Stimulated activated effector memory CD8-positive, alpha-beta T cell treated with anti-CD3 and anti-CD28 coated beads, Interleukin-12 subunit alpha, Interleukin-12 subunit beta, amount 100 ng/mL, for 72 hours (primary cell): ENCODE results near the gene ITPKB.

ENCODE experiments used
- ATAC-seq: fragments of 150-1000 bp; cut with Tn5 transposase; 2 replicates; pipeline ENCODE4 v1.10.0; 2021
- DNase-seq, 2 donors: peaks; one replicate each; pipeline ENCODE4 v3.0.0; 2021 to 2022; ENCODE audit warnings: low spot score in 2 of 2
- H3K27ac Mint-ChIP-seq: one replicate; pipeline ENCODE4 v1.8.0; 2022; ENCODE audit warnings: mild to moderate bottlenecking, mixed read lengths
- H3K36me3 Mint-ChIP-seq: one replicate; pipeline ENCODE4 v1.8.0; 2022; ENCODE audit warnings: mild to moderate bottlenecking, mixed read lengths
- H3K4me1 Mint-ChIP-seq: one replicate; pipeline ENCODE4 v1.8.0; 2022; ENCODE audit warnings: mixed read lengths
- H3K4me3 Mint-ChIP-seq: one replicate; pipeline ENCODE4 v1.8.0; 2022; ENCODE audit warnings: mild to moderate bottlenecking, mixed read lengths
- H3K9me3 Mint-ChIP-seq: one replicate; pipeline ENCODE4 v1.8.0; 2022; ENCODE audit warnings: mixed read lengths

ITPKB gene

DNA sequence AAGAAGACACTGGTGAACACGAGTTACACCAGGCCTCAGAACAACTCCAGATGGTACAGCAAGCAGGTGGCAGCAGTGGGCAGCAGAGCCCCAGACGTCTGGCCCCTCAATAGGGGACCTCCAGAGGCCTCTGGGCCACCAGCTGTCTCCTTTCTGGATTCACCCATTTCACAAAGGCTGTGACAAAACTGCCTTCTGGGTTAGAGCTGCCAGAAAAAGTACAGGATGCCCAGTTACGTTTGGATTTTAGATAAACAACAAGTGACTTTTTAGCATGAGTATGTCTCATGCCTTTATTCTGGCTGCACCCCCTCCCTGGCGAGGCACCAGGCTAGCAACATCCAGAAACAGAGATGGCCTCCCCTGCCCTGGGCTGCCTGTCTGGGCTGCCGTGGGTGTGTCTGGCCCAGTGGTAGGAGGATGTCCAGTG is 30.1 kb downstream of the ITPKB start:
- Mint-ChIP-seq H3K4me3 (peak overlapping the region; percentile 55), H3K36me3 (peaks cover 66% of the 10 kb centered on the region), H3K9me3 (no peaks in the 10 kb centered on the region), H3K4me1 (peaks cover 87% of the 10 kb centered on the region), H3K27ac (peak overlapping the region; percentile 88)
- no peak for ATAC-seq
- no peak for DNase-seq

DNA sequence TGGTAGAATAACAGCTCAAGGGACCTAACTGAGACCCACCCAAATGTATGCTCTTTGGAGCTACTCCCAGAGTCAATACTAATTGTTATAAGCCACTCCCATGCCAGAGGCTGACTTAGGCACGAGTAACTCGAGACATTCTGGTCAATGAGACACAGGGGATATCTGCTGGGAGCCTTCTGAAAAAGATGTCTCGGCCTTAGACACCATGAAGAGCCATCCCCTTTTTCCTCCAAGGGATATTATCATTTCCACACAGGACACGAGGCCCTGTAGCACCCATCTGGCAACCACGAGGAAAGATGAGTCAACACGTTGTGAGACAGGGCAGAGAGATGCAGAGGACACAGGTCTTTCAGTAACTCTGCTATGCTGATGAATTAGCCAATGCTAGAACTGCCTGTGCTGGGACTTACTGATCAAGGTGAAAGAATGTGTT is 30.7 kb downstream of the ITPKB start:
- peak overlapping the region; percentile 55 for H3K4me3 Mint-ChIP-seq
- ATAC-seq (peak; percentile 79), DNase-seq (no peak)
- peaks cover 81% of the 10 kb centered on the region for H3K4me1 Mint-ChIP-seq
- peak overlapping the region; percentile 88 for H3K27ac Mint-ChIP-seq
- H3K9me3 Mint-ChIP-seq = no peaks in the 10 kb centered on the region
- H3K36me3 Mint-ChIP-seq = peaks cover 71% of the 10 kb centered on the region

DNA sequence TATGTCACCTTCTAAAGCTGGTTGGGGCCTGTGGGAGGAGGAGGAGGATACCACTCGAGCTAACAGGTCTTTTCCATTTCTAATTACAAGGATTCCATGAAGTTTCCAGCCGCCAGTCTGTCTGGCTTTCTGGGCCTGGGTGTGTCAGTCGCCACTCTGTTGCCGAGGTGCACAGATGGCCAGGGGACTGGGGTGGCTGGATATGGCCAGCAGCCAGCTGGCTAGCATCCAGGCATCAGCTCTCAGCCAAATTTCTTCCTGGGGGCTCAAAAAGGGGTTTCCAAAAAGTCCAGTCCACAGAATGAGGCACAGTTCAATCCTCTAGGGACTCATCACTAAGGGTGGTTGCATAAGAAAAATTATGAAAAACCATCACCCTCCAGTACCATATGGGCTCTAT is 32.4 kb downstream of the ITPKB start:
- Mint-ChIP-seq H3K27ac (no peak overlapping the region), H3K36me3 (peaks cover 64% of the 10 kb centered on the region), H3K4me3 (no peak overlapping the region), H3K4me1 (peaks cover 79% of the 10 kb centered on the region), H3K9me3 (no peaks in the 10 kb centered on the region)
- DNase-seq = no peak
- ATAC-seq = no peak

DNA sequence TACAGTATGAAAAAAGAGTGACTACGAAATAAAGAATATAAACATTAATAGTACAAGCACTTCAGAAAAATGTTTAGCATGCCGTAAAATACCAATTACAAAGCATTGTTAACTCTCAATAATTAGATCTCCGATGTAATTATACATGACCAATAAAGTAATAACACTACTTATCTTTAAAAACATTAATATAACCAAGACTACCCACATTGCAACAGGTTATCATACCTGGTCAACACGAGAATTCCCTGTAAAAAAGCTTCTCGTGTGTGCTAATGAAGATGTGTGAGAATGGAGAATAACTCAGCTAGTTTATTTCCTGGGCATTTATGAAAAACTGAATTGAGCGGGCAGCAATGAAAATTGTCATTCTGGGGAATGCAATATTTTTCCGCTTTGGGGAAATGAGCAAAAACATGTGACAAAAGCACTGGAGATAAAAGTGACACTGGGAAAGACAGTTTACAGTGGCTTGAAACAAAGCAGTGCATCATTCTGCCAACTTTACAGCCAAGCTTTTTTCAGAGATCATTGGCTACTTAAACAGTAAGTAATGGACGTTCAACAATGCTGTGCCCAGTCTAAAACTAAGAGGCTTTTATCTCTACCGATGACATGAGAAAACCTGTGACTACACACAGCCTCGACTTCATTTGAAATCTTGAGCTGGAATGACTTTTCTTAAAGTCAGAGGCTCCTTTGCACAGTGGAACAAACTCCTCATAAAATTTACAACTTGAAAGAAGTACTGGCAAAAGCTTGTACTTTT is 34.7 kb downstream of the ITPKB start:
- no peak for ATAC-seq
- H3K4me3 Mint-ChIP-seq = peak overlapping the region; percentile 78
- no peaks in the 10 kb centered on the region for H3K9me3 Mint-ChIP-seq
- H3K36me3 Mint-ChIP-seq = peaks cover 63% of the 10 kb centered on the region
- DNase-seq = no peak
- peak overlapping the region; percentile 89 for H3K27ac Mint-ChIP-seq
- H3K4me1 Mint-ChIP-seq = peaks cover 73% of the 10 kb centered on the region

DNA sequence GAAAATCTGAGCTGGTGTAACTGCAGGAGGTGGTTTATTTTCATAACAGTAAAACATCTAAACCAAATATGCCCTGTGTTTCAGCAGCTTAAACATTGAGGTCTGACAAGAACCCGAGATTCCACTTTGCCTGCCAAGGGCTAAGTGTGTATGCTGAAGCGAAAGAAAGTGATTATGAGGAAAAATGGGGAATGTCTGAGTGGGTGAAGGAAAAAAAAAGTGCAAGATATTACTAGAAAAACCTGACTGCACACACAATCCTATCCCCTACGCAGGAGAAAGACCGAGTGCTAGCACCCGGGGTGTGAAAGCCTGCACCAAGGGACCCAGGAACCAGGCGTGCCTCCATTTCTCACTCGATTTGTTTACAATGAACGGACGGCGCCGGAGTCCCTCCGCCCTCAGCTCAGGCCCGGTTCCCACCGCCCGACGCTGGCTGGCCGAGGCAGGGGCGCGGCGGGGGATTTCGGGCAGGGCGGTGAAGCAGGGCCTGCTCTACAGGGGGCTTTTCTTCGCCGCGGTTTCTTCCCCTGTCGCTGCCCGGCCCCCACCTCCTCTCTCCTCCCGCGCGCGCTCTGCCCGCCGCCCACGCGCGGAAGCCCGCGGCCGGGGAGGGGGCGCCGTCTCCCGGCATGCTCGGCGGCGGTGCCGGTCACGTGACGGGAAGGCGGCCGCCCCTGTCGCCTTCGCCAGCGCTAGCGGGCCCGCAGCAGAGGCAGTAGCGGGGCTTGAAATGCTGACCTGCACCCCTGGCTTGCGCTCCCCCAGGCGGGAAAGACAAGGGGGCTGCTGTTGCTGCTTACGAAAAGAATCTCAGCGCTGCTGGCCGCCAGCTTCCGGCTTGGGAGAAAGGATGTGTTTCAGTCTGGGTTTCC is 35.9 kb downstream of the ITPKB start:
- ATAC-seq = peak; percentile 86
- H3K9me3 Mint-ChIP-seq = no peaks in the 10 kb centered on the region
- H3K4me1 Mint-ChIP-seq = peaks cover 73% of the 10 kb centered on the region
- H3K27ac Mint-ChIP-seq = peak overlapping the region; percentile 89
- H3K4me3 Mint-ChIP-seq = peak overlapping the region; percentile 78
- peaks cover 57% of the 10 kb centered on the region for H3K36me3 Mint-ChIP-seq
- DNase-seq = peak; percentile 85 to 90

DNA sequence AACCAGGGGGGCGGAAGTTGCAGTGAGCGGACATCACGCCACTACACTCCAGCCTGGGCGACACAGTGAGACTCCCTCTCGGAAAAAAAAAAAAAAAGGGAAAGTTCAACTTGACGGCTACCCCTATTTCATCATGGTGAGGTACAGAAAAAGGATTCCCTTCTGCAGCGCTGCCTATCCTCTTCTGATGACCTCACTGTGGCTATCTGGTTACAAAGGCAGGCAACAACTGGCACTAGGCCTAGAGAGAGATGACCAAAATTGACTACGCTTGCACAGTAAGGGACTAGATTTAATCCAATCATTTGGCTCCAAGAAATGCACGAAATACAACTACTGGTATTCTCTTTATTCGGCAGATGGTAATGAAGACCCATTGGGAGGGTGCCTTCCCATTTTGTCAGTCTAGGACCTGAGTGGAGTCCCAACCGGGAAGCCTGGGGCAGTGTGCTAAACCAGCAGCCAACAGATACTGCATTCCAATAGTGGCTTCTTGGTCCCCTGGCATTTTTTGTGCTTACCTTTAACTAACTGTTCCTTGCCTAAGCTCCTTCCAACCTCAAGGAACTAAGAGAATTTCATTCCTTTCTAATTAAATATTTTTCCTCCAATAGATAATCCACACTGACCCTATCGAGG is 36.6 kb downstream of the ITPKB start:
- H3K9me3 Mint-ChIP-seq = no peaks in the 10 kb centered on the region
- peaks cover 53% of the 10 kb centered on the region for H3K36me3 Mint-ChIP-seq
- peak overlapping the region; percentile 78 for H3K4me3 Mint-ChIP-seq
- ATAC-seq = no peak
- DNase-seq = no peak
- peak overlapping the region; percentile 89 for H3K27ac Mint-ChIP-seq
- H3K4me1 Mint-ChIP-seq = peaks cover 75% of the 10 kb centered on the region

DNA sequence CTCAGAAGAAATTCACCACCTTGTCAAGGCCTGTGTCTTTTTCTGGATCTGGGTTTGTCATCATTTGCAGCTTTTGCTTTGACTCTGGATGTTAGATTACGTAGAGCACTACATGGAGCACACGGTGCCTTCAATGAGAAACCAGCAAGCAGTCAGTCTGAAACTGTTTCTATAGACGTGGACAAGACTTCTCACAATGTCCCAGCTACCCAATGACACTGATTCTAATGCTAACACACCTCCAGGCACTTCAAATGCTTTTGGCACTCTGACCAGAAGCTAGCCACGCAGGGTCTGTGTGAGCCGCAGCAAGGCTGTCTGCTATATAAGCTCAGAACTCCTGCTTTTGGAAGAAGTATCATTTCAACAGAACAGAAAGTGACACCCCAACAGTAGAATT is 38.2 kb downstream of the ITPKB start:
- Mint-ChIP-seq H3K4me1 (peaks cover 82% of the 10 kb centered on the region), H3K9me3 (no peaks in the 10 kb centered on the region), H3K27ac (peak overlapping the region; percentile 89), H3K4me3 (no peak overlapping the region), H3K36me3 (peaks cover 39% of the 10 kb centered on the region)
- no peak for DNase-seq
- ATAC-seq = peak; percentile 53

DNA sequence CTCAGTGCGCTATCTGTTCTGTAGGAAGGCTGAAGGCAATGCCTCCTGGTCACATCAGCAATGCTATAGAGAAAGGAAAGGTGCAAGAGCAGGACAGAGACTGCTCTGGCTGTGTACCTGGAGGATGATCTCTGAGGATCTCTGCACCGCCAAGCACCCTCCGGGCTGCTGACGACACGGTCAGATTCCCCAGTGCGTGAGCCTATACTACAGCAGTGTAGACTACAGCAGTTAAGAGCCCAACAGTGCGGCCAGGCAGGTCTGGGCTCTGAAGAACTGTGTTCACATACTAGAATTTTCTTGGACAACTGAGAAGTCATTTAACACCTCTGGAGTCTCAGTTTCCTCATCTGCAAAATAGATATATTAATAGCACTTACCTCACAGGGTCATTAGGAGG is 39.9 kb downstream of the ITPKB start:
- no peak for ATAC-seq
- Mint-ChIP-seq H3K27ac (peak overlapping the region; percentile 89), H3K4me3 (no peak overlapping the region), H3K36me3 (peaks cover 29% of the 10 kb centered on the region), H3K9me3 (no peaks in the 10 kb centered on the region), H3K4me1 (peaks cover 72% of the 10 kb centered on the region)
- DNase-seq = no peak

DNA sequence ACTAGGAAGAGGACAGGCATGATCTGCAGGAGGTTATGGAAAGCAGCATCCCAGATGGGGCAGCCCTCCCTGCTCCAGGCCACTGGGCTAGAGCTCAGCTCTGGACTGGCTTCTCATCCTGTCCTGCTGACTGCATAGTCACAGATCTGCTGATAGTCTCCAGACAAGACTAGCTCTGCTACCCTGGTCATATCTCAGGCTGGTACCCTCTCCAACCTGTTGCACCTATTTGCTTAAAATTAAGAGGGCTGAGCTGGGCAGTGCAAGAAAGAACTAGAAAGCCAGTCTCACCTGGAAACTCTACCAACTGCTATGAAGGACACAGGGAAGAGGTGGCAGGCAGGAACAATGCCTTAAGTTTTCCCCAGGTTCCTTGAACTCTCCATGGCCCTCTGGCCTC is 40.4 kb downstream of the ITPKB start:
- ATAC-seq (no peak), DNase-seq (no peak)
- Mint-ChIP-seq H3K4me3 (no peak overlapping the region), H3K27ac (peak overlapping the region; percentile 89), H3K4me1 (peaks cover 70% of the 10 kb centered on the region), H3K9me3 (no peaks in the 10 kb centered on the region), H3K36me3 (peaks cover 24% of the 10 kb centered on the region)

DNA sequence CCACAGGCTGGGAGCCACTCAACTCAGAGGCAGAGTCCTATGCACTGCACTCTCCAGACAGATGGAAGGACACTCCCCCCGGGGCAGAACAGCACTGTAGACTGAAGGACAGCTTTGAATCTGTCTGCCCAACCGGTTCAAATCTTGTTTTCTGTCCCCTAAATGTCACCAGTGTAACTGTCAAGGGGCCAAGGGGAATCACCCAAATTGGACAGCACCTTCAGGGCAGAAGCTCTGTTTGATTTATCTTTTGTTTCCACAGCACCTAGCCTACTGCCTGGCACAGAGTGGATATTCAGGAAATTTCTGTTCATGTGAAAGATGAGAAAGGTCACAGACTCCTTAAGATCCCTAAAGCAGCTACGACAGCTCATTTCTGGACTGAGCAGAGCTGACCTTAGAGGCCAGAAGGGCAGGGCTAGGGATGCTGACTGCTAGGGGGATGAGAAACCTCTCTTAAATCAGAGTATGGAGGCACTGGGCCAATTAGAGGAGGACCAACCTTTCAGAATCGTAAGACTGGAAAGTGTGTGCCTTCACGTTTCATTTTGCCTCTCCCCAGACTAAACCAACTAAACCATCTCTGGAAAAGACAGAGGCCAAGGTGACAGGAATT is 41.0 kb downstream of the ITPKB start:
- Mint-ChIP-seq H3K4me1 (peaks cover 71% of the 10 kb centered on the region), H3K36me3 (peaks cover 21% of the 10 kb centered on the region), H3K4me3 (peak overlapping the region; percentile 41), H3K9me3 (no peaks in the 10 kb centered on the region), H3K27ac (peak overlapping the region; percentile 89)
- peak; percentile 4 for ATAC-seq
- no peak for DNase-seq

DNA sequence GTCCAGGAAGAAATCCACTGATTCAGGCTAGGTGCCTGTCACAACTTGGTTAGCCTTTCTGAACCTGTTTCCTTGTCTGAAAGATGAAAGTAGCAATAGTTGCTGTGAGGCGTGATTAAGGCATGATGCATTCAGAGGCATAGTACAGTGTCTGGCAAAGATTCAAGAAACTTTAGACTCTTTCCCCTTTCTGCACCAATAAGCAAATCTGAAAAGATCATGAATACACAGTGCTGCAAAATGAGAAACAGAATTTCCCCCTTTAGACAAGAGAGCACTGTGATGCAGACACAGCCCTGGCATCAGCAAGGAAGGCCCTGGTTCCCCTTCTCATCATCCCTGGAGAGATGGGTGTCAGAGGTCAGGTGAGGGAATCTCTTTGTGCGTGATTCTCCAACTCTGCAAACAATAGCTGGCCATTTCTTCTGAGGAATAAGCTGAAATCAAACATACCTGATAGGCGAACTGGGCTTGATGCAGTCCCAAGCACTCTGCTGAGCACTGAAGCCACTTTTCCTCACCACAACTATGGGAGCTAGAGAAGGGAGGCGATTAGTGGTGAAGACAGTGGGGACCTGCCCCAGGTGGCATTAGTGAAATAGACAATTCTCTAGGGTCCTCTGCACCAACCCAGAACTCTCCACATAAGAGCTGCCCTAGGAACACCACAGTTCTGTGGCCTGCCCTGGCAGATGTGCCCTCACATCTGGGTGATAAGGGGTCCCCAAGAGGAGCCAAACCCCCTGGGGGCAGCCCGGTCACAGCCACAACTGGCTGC is 41.7 kb downstream of the ITPKB start:
- H3K36me3 Mint-ChIP-seq = peaks cover 23% of the 10 kb centered on the region
- DNase-seq (no peak), ATAC-seq (peak; percentile 85)
- peak overlapping the region; percentile 89 for H3K27ac Mint-ChIP-seq
- H3K4me1 Mint-ChIP-seq = peaks cover 71% of the 10 kb centered on the region
- peak overlapping the region; percentile 41 for H3K4me3 Mint-ChIP-seq
- no peaks in the 10 kb centered on the region for H3K9me3 Mint-ChIP-seq

DNA sequence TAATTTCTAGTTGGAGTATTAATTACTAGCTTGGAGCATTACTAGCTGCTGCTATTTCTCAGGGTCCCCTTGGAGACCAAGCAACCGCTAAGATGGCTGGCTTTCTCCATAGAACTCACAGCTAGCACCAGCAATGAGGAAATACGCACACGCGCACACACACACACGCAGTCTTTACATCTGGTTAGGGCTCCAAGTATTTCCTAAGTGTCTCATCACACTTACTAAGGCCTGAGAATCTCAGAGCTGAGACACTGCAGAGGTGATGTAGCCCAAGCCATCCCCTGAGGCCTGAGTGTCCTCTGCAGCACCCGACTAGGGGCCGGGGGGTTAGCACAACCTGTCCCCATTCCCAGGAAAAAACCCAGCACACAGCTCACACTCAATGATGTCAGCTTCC is 42.5 kb downstream of the ITPKB start:
- peaks cover 28% of the 10 kb centered on the region for H3K36me3 Mint-ChIP-seq
- peak overlapping the region; percentile 89 for H3K27ac Mint-ChIP-seq
- H3K4me1 Mint-ChIP-seq = peaks cover 71% of the 10 kb centered on the region
- peak overlapping the region; percentile 41 for H3K4me3 Mint-ChIP-seq
- no peaks in the 10 kb centered on the region for H3K9me3 Mint-ChIP-seq
- DNase-seq = no peak
- ATAC-seq = no peak

DNA sequence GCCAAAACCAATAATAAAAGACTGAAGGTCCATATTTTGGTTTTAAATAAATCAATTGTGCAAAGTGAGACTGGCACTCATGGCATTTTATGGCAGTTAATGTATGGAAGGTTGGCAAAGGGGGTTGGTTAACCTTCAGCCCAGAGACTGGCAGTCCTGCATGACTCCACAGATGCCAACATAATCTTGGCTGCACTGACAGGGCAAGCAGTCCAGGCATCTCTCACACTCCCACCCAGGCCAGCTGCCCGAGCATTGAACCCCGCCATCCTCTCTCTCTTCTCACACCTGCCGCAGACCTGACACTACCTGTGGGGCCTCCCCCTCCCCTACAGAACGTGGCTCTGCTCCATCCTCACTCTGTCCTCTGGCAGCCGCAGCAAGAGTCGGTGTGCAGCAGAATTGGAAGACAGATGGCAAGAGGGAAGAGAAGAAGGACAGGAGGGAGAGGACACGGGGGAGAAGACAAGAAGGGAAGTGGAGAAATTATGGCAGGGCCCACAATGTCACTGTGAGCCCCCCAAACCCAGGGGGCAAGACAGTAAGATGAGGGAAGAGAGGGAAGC is 43.7 kb downstream of the ITPKB start:
- peaks cover 37% of the 10 kb centered on the region for H3K36me3 Mint-ChIP-seq
- H3K27ac Mint-ChIP-seq = peak overlapping the region; percentile 89
- no peaks in the 10 kb centered on the region for H3K9me3 Mint-ChIP-seq
- H3K4me1 Mint-ChIP-seq = peaks cover 73% of the 10 kb centered on the region
- ATAC-seq (no peak), DNase-seq (no peak)
- H3K4me3 Mint-ChIP-seq = no peak overlapping the region

DNA sequence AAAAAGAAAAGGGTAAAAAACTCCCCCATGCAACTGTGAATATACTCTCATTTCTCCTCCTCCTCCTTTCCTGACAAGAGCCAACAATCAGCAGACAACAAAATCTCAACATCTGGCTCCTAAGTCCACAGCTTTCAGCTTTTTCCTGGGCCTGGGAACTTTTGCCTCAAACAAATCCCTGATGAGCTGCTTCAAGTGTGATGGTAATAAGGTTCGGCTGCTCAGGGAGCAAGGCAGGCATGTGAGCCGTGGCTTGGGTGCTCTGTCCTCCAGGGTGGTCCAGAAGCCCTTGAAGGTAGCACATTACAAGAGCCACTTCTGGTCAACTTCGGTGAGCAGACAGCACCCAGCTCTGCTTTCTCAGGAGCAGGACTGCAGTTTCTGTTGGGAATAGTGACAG is 46.3 kb downstream of the ITPKB start:
- H3K9me3 Mint-ChIP-seq = no peaks in the 10 kb centered on the region
- H3K27ac Mint-ChIP-seq = peak overlapping the region; percentile 92
- ATAC-seq (no peak), DNase-seq (no peak)
- peaks cover 39% of the 10 kb centered on the region for H3K36me3 Mint-ChIP-seq
- no peak overlapping the region for H3K4me3 Mint-ChIP-seq
- H3K4me1 Mint-ChIP-seq = peaks cover 75% of the 10 kb centered on the region
